GM19395 (cell line): Measurements from ENCODE around the gene AP1AR.
"Not testable (repeated sequence)": the region's sequence is repeated elsewhere in the genome, so short reads cannot be mapped to it uniquely, and the experiment has no call there.

Experiments used
- ATAC-seq: cut with Tn5 transposase; IDR thresholded peaks from one replicate; pipeline ENCODE4 v1.9.1; 2021; ENCODE audit warnings: mild to moderate bottlenecking, moderate library complexity; ENCODE audit not compliant: unreplicated experiment

Gene AP1AR

DNA sequence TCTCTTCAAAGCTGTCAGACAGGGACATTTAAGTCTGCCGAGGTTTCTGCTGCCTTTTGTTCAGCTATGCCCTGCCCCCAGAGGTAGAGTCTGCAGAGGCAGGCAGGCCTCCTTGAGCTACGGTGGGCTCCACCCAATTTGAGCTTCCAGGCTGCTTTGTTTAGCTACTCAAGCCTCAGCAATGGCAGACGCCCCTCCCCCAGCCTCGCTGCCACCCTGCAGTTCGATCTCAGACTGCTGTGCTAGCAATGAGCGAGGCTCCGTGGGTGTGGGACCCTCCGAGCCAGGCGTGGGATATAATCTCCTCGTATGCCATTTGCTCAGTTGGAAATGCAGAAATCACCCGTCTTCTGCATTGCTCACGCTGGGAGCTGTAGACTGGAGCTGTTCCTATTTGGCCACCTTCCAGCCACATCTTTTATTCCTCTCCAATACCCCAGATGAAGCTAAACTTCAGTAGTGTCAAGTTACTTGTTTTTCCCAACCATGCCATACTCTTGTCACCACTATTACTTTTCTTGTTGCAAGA is 77.7 kb downstream of the AP1AR start:
- not testable (repeated sequence) for ATAC-seq

DNA sequence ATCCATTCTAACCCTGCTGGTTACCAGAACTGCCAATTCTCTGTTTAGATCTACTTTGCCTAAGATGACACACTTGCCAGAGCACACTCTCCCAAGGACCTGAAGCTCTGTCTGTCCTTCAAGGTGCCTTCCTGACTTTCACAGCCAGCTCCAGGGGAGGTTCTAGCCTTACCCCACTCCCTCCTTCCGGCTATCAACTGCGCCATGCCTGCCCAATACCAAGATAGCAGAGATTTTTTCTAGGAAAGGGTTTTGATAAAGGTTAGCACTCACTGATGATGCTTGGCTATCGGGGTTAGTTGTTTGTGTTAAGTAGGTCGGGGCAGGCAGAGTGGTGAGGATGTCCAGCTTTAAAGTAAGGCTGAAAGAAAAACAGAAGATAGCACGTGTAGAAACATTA is 79.9 kb downstream of the AP1AR start:
- no peak for ATAC-seq

DNA sequence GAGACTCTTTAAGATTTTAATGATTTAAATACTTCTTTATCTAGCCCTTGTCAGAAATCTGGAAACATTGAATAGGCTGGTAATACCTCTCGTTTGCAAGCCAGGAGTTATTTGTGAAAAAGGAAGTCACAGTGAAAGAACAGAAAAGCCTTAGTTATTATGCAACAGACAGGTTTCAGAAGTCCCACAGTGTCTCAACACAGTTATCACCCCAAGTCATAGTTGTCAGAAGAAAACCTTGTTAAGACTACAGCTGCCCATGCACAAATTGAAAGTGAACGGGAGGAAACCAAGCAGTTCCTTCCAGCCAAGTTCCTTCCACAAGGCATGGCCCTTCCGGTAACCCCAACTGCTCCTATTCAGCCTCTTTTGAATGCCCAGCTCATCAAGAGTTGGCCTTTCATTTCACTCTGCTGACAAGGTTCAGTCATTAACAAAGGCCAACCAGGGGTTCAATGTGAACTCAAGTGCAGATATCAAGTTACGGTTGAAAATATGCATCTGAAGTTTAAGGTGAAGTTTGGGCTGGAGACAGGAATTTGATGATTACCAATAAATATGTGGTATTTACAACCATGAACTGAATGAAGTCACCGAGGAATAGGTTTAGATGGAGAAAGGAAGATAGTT is 81.1 kb downstream of the AP1AR start:
- peak; percentile 98 for ATAC-seq

DNA sequence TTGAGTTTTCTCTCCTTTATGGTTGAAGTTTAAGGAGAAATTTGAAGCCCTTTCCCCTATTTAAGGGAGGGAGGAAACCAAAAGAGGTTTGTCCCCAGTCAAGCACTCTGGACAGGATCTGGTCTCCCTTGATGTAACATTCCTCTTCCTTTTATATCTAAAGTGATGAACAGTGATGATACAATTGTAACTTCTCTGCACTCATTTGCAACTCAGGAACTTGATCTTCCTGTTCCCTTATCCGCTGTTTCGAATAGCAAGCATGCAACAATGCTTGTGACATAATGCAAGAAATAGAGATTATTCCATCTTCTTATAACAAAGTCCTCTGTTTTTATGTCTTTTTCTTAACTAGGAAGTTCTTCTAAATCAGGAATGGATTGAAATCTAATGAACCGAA is 83.9 kb downstream of the AP1AR start:
- ATAC-seq, result no peak

DNA sequence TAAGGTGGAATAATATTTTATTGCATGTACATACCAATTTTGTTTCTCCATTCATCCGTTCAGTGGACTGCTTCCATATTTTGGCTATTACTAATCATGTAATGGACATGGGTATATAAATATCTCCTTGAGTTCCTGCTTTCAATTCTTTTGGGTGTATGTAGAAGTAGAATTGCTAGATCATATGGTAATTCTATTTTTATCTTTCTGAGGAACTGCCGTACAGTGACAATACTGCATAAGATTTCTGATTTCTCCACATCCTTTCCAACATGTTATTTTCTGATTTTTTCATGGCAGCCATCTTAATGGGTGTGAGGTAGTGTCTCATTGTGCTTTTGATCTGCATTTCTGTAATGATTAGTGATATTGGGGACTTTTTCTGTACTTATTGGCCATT is 84.8 kb downstream of the AP1AR start:
- ATAC-seq, result no peak

GRCh38 chr4:112318239-112319142 is 86.9 kb downstream of the AP1AR start:
- peak; percentile 96 for ATAC-seq
